Measurements from ENCODE around the gene LENG9.
"Not testable (repeated sequence)": the region's sequence is repeated elsewhere in the genome, so short reads cannot be mapped to it uniquely, and the experiment has no call there.

LENG9 gene

DNA sequence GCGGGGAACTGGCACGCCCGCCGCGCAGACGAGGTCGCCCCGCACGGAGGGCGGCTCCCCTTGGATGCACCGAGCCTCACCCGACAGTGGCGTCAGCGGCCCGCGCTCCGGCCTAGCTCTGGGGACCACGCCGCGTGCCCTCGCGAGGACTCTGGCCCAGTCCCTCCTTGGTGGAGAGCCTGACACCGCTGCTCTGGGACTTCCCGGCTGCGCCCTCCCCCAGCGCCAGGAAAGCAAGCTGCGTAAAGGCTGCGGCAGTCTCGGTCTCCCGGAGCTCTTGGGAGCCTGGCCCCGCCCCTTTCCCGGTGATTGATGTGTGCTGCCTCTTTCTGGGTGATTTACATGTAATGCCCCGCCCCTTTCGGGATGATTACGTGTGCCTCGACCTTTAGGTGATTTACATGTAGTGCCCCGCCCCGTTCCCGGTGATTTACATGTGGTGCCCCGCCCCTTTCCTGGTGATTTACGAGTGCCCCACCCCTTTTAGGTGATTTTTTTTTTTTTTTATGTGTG is at the start of gene LENG9:
Gene LENG9 (minus strand): TSS at position 248 of the 513 bp plus-strand sequence. CDS start 252 bp downstream, outside the sequence.
- DNase-seq (ENCODE audit: low spot score) = peak; percentile 98

DNA sequence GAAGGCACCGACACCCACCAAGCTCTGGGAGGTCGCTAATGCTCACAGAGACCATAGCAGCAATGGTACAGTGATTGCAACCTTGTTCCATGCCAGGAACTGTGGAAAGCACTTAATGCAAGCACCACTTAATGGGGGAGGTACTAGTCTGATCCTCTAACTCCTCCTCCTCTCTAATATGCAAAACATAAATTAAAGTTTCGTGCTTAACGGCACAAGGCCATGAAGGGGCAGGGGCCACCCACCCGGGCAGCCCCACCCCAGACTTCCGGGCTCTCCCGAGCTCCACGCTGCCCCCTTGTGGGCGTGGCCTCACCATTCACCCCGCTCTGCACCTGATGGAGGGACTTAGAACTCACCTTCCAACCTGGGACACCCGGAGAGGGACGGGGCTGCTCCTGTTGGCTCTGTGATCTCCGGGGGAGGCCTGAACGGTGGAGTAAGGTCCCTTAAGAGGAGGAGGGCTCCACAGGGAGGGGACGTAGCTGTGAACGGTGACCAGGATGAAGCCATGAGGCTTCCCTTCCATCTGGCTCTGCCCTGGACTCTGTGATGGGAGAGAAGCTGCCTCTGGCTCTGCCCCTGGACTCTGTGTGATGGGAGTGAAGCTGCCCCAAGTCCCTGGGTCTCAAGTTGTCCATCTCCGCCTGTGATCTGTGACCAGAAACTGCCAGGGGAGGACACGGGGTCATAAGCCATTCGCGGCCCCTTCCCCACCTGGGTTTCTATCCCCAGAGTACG is 45.8 kb upstream of the LENG9 start:
- DNase-seq (ENCODE audit: low spot score) = not testable (repeated sequence)

DNA sequence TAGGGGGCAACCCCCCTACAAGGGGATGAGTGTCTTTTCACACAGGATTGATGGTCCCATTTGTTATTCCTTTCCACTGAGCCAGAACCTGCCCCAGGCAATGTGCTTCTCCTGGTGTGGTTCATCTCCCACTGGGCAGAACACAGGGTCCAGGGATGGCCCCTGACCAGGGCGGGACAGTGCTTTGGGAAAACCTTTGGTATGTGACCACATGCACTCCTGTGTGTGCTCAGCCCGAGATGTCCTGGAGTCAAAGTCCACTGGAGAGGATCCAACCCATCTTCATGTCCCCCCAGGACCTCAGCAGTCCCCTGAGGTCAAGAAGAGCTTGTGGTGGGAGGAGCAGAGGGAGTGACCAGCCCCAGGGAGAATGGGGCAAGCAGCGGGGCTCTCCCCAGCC is 44.9 kb upstream of the LENG9 start:
- not testable (repeated sequence) for DNase-seq (ENCODE audit: low spot score)

DNA sequence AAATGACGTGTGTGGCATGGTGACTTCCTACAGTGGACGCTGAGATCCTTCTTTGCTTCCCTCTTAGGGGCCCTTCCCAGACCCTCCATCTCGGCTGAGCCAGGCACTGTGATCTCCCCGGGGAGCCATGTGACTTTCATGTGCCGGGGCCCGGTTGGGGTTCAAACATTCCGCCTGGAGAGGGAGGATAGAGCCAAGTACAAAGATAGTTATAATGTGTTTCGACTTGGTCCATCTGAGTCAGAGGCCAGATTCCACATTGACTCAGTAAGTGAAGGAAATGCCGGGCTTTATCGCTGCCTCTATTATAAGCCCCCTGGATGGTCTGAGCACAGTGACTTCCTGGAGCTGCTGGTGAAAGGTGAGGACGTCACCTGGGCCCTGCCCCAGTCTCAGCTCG is 44.2 kb upstream of the LENG9 start:
- DNase-seq (ENCODE audit: low spot score) = no peak

DNA sequence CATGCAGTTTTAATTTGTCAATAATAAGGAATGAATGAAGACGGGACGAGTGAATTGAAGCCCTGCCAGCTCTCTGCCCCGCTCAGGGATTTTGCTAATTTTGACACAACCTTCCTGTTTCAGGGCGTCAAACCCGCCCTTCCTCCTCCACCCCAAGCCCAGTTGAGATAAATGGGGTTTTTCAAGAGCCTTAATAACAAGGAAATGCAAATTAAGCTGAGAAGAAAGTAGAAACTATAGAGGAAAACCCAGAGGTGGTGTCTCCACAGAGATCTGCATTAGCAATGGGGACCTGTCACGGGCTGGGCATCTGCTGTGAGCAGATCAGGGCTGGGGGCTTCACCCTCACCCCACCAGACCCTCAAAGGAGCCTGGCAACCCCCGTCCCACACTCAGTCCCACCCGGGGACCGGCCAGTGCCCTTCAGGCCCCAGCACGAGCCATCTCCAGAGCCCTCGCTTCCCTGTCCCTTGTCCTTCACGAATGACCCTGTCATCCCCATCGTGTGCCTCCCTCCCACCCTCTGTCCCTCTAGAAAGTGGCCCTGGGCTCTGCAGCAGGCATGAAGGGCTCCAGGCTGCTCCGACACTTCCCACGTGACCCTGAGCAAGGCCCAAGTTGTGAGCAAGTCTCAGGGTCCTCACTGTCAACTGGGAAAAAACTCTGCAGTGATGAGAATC is 43.6 kb upstream of the LENG9 start:
- DNase-seq (ENCODE audit: low spot score) = not testable (repeated sequence)

DNA sequence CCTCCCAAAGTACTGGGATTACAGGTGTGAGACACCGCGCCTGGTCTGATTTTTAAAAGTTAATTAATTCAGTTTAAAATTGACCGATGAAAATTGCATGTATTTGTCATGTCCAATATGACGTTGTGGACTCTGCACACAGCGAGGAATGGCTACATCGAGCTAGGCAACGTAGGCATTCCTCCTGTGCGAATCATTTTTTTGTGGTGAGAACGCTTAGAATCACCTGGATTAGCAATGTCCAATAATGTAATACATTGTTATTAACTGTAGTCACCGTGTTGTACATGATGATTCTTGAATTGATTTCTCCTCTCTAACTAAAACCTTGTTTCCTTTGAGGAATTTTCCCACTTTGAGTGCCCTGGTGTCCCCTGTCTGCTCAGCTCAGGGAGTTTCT is 42.5 kb upstream of the LENG9 start:
- DNase-seq (ENCODE audit: low spot score) = no peak

DNA sequence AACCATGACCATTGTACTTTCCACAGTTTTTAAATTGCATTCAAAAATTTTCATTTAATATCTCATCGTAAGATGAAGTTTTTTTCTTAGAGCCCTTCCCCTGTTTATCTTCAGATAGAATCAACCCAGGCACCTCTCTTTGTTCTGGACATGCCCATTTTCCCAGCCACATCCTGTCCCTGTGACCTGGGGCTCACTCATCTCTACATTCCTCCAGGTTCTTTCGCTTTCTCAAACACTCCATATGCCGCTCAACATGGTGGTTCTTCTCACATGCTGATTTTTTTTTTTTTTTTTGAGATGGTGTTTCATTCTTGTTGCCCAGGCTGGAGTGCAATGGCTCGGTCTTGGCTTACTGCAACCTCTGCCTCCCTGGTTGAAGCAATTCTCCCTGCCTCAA is 42.0 kb upstream of the LENG9 start:
- DNase-seq (ENCODE audit: low spot score) = not testable (repeated sequence)

DNA sequence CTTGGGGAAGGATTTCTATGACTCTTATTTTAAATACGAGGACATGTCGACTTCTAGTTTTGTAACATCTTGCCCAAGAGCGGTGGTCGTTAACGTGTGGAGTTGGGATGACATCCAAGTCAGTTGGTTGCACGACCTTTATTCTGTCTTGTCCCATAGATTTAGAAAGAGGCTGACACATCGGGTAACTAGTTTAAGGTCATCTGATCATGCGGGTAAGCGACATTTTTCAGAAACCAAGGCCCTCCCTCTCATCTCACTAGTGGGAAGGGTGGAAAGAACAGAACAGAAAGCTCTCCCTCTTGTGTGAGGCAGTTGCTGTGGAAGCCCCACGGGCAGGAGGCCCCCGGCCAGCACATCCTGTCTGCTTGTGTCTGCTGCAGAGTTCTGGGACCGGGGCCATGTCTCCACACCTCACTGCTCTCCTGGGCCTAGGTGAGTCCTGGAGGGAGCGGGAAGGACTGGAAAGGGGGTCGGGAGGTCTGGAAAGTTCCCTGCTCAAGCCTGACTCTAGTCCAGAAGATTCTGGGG is 39.0 kb upstream of the LENG9 start, which contains the start of gene LAIR2:
Gene LAIR2 (plus strand): TSS at position 314 of the 531 bp plus-strand sequence. CDS start 88 bp downstream, at position 402.
- DNase-seq (ENCODE audit: low spot score) = no peak

DNA sequence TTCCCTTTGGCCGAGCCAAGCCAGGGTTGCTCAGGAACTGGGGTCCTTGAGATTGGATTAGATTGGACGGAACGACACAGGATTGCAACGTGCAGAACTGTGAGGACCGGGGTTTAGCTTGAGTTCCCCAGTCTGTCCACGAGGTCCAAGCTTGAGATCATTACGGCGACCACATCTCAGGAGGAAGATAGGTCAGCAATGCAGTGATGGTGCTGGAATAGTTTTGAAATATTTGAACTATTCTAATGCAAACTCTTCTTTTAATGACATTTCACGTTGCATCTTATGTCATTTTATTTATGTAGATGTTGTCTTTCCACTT is 34.8 kb upstream of the LENG9 start:
- not testable (repeated sequence) for DNase-seq (ENCODE audit: low spot score)

DNA sequence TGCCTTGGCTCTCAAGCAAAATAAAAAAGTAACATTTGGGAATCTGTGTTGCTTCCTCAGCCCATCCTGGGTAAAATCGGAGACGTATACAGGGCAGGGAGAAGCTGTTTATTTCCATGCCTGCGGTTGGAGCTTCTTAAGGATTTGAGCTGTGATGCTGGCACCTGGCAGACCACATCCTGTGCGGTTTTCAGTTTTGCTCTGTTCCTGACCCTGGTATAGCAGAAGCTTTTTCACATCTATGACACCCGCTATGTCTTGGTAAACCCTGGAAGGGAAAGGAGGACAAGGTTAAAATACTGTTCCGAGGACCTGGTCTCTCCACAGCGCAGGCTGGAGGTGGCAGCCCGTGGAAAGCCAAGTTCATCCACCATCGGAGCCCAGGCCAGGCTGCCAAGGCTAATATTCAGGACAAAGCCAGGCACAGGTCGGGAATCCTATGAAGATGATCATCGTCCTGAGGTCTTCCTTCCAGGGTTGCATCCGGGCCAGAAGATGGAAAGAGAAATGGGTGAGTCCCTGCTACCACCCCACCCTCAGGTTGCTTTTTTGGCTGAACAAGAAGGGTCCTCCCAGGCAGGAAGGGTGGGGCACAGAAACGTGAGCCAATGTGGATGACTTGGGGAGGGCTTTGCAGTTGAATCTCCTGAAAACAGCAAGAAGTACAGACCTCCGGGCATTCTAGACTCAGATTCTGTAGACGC is 34.3 kb upstream of the LENG9 start:
- DNase-seq (ENCODE audit: low spot score) = not testable (repeated sequence)

DNA sequence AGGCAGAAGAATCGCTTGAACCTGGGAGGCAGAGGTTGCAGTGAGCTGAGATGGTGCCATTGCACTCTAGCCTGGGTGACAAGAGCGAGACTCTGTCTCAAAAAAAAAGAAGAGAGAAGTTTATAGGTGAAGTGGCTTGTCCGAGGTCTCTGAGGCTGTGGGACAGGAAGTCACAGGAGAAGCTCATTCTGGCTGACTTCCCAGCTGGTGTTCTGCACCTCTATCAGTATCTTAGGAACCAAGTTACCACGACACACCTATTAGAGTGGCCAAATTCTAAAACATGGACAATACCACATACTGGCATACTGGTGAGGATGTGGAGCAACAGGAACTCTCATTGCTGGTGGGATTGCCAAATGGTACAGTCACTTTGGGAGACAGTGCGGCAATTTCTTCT is 31.7 kb upstream of the LENG9 start:
- not testable (repeated sequence) for DNase-seq (ENCODE audit: low spot score)

DNA sequence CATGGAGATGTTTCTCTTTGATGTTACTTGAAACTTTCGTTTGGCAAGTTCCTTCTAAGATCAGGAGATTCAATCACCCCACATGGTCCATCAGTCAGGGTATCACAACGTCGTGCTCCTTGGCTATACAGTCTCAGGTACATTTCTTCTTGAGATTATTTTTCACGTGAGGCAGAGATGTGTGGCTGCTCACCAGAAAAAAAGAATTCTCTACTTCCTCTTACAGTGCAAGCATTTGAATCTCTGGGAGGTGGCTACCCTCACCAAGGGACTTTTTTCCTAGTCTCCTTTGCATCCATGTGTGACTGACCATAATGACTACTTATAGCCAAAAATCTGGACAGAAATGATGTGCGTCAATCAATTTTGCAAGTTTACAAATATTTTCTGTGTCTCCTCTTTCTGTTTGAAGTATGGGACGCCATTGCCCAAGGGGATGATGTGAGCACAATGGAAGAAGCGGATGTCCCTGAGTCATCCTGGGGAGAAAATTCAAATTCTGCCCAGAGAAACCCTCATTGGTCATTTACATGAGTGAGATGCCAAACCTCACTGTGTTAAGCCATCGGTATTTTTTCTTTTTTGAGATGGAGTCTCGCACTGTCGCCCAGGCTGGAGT is 30.5 kb upstream of the LENG9 start:
- no peak for DNase-seq (ENCODE audit: low spot score)

DNA sequence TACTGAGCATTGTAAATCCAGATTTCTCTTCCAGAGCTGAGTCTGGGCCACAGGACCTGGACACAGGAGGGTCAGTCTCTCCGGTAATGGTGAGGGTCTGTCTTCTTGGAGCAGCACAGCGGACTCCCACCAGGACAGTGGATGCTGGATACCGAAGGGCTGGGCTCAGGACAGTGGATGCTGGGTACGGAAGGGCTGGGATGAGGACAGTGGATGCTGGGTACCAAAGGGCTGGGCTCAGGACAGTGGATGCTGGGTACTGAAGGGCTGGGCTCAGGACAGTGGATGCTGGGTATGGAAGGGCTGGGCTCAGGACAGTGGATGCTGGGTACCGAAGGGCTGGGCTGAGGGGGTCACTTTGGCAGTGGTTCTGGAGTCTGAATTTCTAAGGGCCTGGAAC is 29.5 kb upstream of the LENG9 start:
- DNase-seq (ENCODE audit: low spot score) = not testable (repeated sequence)

DNA sequence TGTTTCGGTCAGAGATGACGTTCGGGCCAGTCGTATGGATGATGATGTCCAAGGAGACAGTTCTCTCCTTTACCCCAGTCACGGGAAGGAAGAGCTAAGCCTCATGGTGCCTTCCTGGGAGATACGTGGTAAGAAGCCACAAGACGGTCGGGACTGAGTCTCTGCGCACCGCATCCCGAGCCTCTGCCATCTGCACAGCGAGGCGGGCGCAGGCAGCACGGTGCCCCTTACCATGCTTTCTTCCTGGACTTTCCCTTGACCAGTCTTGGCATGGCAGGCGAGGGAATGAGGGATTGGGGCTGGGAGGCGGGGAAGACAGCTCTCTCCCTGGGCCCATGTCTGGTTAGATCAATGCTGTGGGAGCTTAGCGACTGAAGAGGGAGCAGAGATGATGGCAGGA is 29.0 kb upstream of the LENG9 start:
- no peak for DNase-seq (ENCODE audit: low spot score)

DNA sequence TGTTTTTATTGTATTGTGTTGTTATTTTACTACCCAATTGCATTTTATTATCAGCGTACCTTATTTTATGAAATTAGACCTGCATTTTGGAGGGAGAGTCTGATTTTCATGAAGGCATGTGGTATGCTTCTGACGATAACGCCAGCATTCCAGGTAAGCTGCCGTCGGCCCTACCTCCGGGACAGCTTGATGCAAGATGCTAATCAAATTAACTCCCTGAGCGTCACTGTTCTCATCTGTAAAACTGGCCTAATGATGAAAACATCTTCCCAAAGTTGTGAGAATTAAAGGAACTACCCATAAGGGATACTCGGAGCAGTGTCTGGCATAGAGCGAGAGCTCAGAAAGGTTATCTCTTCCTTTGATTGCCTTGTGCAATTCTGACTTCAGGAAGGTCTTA is 26.2 kb upstream of the LENG9 start:
- no peak for DNase-seq (ENCODE audit: low spot score)

DNA sequence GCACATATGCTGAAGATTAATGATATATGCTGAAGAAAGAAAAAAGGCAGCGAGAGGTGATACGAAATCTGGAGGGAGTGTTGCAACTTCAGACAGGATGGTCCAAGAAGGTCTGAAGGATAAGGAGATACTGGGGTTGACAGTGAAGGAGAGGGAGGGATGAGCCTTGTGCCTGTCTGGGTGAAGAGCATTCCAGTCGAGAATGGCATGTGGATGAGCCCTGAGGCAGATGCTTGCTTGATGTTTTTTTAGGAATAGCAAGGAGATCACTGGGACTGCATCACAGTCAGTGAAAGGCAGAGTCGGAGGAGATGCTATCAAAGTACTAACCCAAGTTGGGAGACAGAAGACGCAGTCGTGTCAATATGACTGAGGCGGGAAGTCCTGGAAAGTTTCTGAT is 25.8 kb upstream of the LENG9 start:
- DNase-seq (ENCODE audit: low spot score) = no peak

DNA sequence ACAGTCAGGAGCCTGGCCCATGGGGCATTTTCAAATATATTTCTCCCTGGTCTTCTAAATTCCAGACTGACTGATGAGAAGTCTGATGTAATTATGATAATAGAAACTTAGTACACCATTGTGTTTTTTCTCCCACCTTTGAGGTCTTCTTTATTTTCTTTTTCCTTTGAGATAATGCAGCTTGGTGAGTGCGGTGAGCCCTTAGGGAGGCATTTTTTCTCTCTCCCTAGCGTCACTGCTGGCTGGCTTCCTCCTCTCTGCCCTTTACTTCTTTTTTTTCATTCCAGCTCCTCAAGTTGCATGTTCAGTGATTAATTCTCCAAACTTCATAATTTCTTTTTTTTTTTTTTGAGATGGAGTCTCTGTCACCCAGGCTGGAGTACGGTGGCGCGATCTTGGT is 22.3 kb upstream of the LENG9 start:
- no peak for DNase-seq (ENCODE audit: low spot score)

DNA sequence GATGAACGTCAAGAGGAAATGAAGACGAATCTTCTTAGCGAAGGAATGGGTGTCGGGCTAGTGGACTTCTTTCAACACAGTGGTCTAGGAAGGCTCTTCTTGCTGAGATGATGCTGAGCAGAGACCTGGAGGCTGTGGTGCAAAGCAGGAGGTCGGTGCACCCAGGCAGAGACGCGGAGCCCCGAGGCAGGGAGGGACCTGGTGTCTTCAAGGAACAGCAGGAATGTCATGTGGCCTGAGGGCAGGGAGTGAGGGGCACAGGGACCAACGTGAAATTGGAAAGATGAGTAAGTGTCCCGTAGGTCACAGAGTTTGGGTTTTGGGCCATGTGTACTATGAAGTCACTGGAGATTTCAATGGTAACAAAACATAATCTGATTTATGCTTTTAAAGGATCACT is 20.9 kb upstream of the LENG9 start:
- no peak for DNase-seq (ENCODE audit: low spot score)

DNA sequence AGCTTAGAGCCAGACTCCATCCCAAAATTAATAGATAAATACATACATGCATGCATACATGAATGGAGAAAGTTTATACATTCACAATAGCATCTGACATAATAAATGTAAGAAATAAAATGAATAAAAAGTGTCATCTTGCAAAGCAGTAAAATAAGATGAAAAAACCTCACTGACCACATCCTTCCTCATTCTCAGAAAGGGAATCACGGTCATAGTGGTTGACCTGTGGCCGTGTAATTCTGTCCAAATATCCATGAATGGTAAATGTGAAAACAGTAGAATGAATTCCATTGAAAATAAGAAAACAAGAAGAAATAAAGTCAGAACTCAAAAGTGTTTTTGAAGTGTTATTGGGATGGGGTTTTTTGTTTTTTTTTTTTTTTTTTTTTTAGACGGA is 19.3 kb upstream of the LENG9 start:
- DNase-seq (ENCODE audit: low spot score) = no peak

DNA sequence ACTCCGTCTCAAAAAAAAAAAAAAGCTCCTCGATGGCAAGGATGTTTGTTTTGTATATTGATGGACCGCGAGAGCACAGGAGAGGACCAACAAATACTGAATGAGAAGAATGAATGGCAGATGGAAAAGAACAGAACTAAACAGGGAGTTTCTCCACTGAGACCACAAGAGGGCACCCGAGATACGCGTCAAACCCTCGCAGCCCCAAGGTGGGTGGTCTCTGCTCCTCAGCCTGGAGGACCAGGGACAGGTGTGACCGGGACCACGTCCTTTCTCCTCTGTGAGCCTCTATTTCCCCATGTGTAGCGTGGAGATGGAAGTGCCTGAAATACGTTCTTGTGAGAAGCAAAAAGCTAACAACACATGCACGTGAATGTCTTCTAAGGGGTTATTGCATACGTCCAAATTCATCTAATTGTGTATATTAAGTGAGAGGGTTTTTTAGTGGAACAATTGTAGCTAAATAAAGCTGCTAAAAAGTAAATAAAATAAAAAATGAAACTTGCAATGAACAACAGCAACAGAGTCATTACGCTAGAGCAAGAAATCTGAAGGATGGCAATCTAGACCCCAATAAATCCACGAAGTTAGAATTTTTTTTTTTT is 17.9 kb upstream of the LENG9 start:
- DNase-seq (ENCODE audit: low spot score) = peak; percentile 35

DNA sequence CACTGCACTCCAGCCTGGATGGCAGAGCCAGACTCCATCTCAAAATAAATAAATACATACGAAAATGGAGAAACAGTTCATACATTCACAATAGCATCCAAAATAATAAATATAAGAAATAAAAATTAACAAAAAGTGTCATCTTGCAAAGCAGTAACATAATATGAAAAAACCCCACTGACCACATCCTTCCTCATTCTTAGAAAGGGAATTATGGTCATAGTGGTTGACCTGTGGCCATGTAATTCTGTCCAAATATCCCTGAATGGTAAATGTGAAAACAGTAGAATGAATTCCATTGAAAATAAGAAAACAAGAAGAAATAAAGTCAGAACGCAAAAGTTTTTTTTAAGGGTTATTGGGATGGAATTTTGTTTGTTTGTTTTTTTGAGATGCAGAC is 16.5 kb upstream of the LENG9 start:
- DNase-seq (ENCODE audit: low spot score) = no peak

All from globus pallidus (tissue), 1 donor.